ENCODE measurements around the gene USP34. TPM values are rescaled to one million over a fixed set of nuclear protein-coding genes. Genes with fewer than 3 reads are reported as not detected.
A peak's percentile ranks its signal among the peaks of the same experiment; 100 is the strongest.

The USP34 gene
- total RNA-seq, 5 donors from 2014 or later (not counting 1 experiment from before 2014, with no cell fraction given) = 118 to 193 (median 132) TPM

- H3K36me3 ChIP-seq (ENCODE audit: control insufficient read depth in 2 of 2, extremely low read depth in 1 of 2, insufficient read depth in 1 of 2, low read length in 1 of 2) = no peaks in the 10 kb centered on the region
- Mint-ChIP-seq H3K4me3 (peak overlapping the region in 2 of 3 donors; percentile 7 to 13), H3K27ac (peak overlapping the region; percentile 89 to 97), H3K4me1 (peaks cover 70 to 75% (median 74%) of the 10 kb centered on the region in 3 donors), H3K9me3 (no peaks in the 10 kb centered on the region), H3K27me3 (no peaks in the 10 kb centered on the region), H3K36me3 (no peaks in the 10 kb centered on the region)
- no peaks in the 10 kb centered on the region for H3K27me3 ChIP-seq (replicated peaks in 1 of 2; ENCODE audit: control insufficient read depth in 2 of 2, extremely low read depth in 1 of 2, insufficient read depth in 2 of 2, low read length in 1 of 2)
- ATAC-seq (replicated peaks in 1 of 4) = peak; percentile 88 to 89 (median 88)
- peak overlapping the region; percentile 69 for H3K27ac ChIP-seq (ENCODE audit: low read length)
- 20% methylated on average over 1 of the region's 6 CpGs for WGBS (ENCODE audit: insufficient coverage)
- peak; percentile 52 to 83 (median 72) for DNase-seq
- H3K4me1 ChIP-seq (ENCODE audit: control insufficient read depth in 1 of 2, extremely low read depth in 1 of 2, insufficient read depth in 2 of 2, low read length in 2 of 2) = peaks cover 4 to 40% of the 10 kb centered on the region in 2 experiments
- no peaks in the 10 kb centered on the region for H3K9me3 ChIP-seq
- no peak overlapping the region for H3K4me3 ChIP-seq (ENCODE audit: control insufficient read depth in 1 of 2, extremely low read depth in 1 of 2, low read length in 1 of 2)
- ChIA-PET POLR2A (interaction anchor here (0.5 to 1.0 kb wide), 5 partner anchors 9 to 20 kb away, joined by 3 to 9 read pairs (median 3); no protein-coding TSS in a partner anchor), CTCF (interaction anchor here (0.6 to 2.1 kb wide), 23 partner anchors 8 to 364 kb away, joined by 3 to 10 read pairs (median 4); no protein-coding TSS in a partner anchor)
Observed at GRCh38 chr2:61426267-61426897, 44.5 kb downstream of the USP34 start.

DNA sequence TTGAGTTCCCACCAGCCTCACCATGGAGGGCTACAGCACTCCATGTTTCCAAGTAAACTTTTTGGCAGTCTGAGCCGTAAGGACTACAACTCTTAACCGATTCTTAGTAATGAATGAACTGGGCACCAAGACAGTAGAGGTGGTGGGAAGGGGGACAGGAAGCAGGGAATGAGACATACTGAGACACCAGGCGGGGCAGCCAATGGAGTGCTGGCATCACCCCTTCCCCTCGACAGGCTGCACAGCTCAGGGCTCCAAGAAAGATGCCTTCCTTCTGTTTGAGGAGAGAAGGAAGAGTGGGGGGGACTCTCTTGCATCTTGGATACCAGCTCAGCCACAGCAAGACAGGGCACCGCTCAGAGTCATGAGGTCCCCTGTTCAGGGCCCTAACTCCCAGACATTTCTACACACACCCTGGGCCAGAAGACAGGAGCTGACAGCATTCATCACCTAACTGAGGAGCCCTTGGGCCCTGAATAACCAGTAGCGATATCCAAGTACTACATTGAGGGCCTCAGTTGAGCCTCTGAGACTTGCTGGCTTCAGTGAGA lies 45.2 kb downstream of the USP34 start:
- Histone ChIP-seq H3K36me3 (ENCODE audit: control insufficient read depth in 2 of 2, extremely low read depth in 1 of 2, insufficient read depth in 1 of 2, low read length in 1 of 2) (no peaks in the 10 kb centered on the region), H3K9me3 (no peaks in the 10 kb centered on the region), H3K27ac (ENCODE audit: low read length) (peak overlapping the region; percentile 69), H3K27me3 (replicated peaks in 1 of 2; ENCODE audit: control insufficient read depth in 2 of 2, extremely low read depth in 1 of 2, insufficient read depth in 2 of 2, low read length in 1 of 2) (no peaks in the 10 kb centered on the region), H3K4me1 (ENCODE audit: control insufficient read depth in 1 of 2, extremely low read depth in 1 of 2, insufficient read depth in 2 of 2, low read length in 2 of 2) (peaks cover 9 to 45% of the 10 kb centered on the region in 2 experiments), H3K4me3 (ENCODE audit: control insufficient read depth in 1 of 2, extremely low read depth in 1 of 2, low read length in 1 of 2) (peak overlapping the region in 1 of 2 donors; percentile 5)
- no peaks in the 10 kb centered on the region for H3K9me3 Mint-ChIP-seq
- peak; percentile 10 to 25 (median 14) for ATAC-seq (replicated peaks in 1 of 4)
- whole genome bisulfite sequencing (ENCODE audit: insufficient coverage) = 100% methylated on average over 2 of the region's 6 CpGs
- H3K4me3 Mint-ChIP-seq = peak overlapping the region in 2 of 3 donors; percentile 59 to 61
- DNase-seq = peak in 2 of 35 experiments; percentile 11 to 17
- H3K27me3 Mint-ChIP-seq = no peaks in the 10 kb centered on the region
- ChIA-PET POLR2A (interaction anchor here (0.5 to 1.0 kb wide), 7 partner anchors 10 to 82 kb away, joined by 3 to 9 read pairs (median 3); no protein-coding TSS in a partner anchor), CTCF (interaction anchor here (0.6 to 2.1 kb wide), 22 partner anchors 7 to 427 kb away, joined by 3 to 10 read pairs (median 4); no protein-coding TSS in a partner anchor)
- H3K4me1 Mint-ChIP-seq = peaks cover 73 to 77% (median 76%) of the 10 kb centered on the region in 3 donors
- peak overlapping the region; percentile 89 to 97 for H3K27ac Mint-ChIP-seq
- H3K36me3 Mint-ChIP-seq = no peaks in the 10 kb centered on the region

GRCh38 chr2:61423714-61424113 lies 47.2 kb downstream of the USP34 start:
- Histone ChIP-seq H3K27ac (ENCODE audit: low read length) (no peak overlapping the region), H3K36me3 (ENCODE audit: control insufficient read depth in 2 of 2, extremely low read depth in 1 of 2, insufficient read depth in 1 of 2, low read length in 1 of 2) (no peaks in the 10 kb centered on the region), H3K9me3 (no peaks in the 10 kb centered on the region), H3K4me1 (ENCODE audit: control insufficient read depth in 1 of 2, extremely low read depth in 1 of 2, insufficient read depth in 2 of 2, low read length in 2 of 2) (peaks cover 18 to 49% of the 10 kb centered on the region in 2 experiments), H3K4me3 (ENCODE audit: control insufficient read depth in 1 of 2, extremely low read depth in 1 of 2, low read length in 1 of 2) (no peak overlapping the region), H3K27me3 (replicated peaks in 1 of 2; ENCODE audit: control insufficient read depth in 2 of 2, extremely low read depth in 1 of 2, insufficient read depth in 2 of 2, low read length in 1 of 2) (no peaks in the 10 kb centered on the region)
- ChIA-PET POLR2A (interaction anchor here (0.6 kb wide), 2 partner anchors 93 to 115 kb away, joined by 4 read pairs; no protein-coding TSS in a partner anchor), CTCF (no interaction called here)
- WGBS (ENCODE audit: insufficient coverage) = no CpG with 5 or more reads among the region's 3 CpGs
- Mint-ChIP-seq H3K27ac (peak overlapping the region in 1 of 2 donors; percentile 75), H3K4me1 (peaks cover 85 to 88% (median 86%) of the 10 kb centered on the region in 3 donors), H3K36me3 (no peaks in the 10 kb centered on the region), H3K9me3 (no peaks in the 10 kb centered on the region), H3K4me3 (no peak overlapping the region), H3K27me3 (no peaks in the 10 kb centered on the region)
- ATAC-seq (replicated peaks in 1 of 4) = no peak
- no peak for DNase-seq

- peak in 1 of 4 experiments; percentile 14 for ATAC-seq (replicated peaks in 1 of 4)
- no CpG with 5 or more reads among the region's 9 CpGs for WGBS (ENCODE audit: insufficient coverage)
- peak in 25 of 35 experiments; percentile 14 to 54 (median 36) for DNase-seq
- H3K4me3 Mint-ChIP-seq = peak overlapping the region in 1 of 3 donors; percentile 32
- no peaks in the 10 kb centered on the region for H3K27me3 ChIP-seq (replicated peaks in 1 of 2; ENCODE audit: control insufficient read depth in 2 of 2, extremely low read depth in 1 of 2, insufficient read depth in 2 of 2, low read length in 1 of 2)
- ChIA-PET POLR2A (interaction anchor here in 1 of 2 donors (0.5 to 1.7 kb wide), 2 partner anchors 116 to 806 kb away, joined by 3 to 4 read pairs; partner anchors contain the start of gene XPO1), CTCF (interaction anchor here in 1 of 2 donors (0.6 to 0.7 kb wide), 2 partner anchors 20 to 116 kb away, joined by 3 to 5 read pairs; no protein-coding TSS in a partner anchor)
- H3K27ac ChIP-seq (ENCODE audit: low read length) = no peak overlapping the region
- no peaks in the 10 kb centered on the region for H3K9me3 ChIP-seq
- H3K4me1 ChIP-seq (ENCODE audit: control insufficient read depth in 1 of 2, extremely low read depth in 1 of 2, insufficient read depth in 2 of 2, low read length in 2 of 2) = peaks cover 18 to 47% of the 10 kb centered on the region in 2 experiments
- H3K36me3 Mint-ChIP-seq = peaks cover 4% of the 10 kb centered on the region
- no peaks in the 10 kb centered on the region for H3K27me3 Mint-ChIP-seq
- peak overlapping the region; percentile 23 to 44 for H3K27ac Mint-ChIP-seq
- peaks cover 66 to 76% (median 74%) of the 10 kb centered on the region in 3 donors for H3K4me1 Mint-ChIP-seq
- H3K9me3 Mint-ChIP-seq = no peaks in the 10 kb centered on the region
- H3K4me3 ChIP-seq (ENCODE audit: control insufficient read depth in 1 of 2, extremely low read depth in 1 of 2, low read length in 1 of 2) = no peak overlapping the region
- peaks cover 0 to 4% of the 10 kb centered on the region in 2 donors for H3K36me3 ChIP-seq (ENCODE audit: control insufficient read depth in 2 of 2, extremely low read depth in 1 of 2, insufficient read depth in 1 of 2, low read length in 1 of 2)
Observed at GRCh38 chr2:61421611-61422010, 49.3 kb downstream of the USP34 start.

GRCh38 chr2:61420991-61421544 lies 49.8 kb downstream of the USP34 start:
- WGBS (ENCODE audit: insufficient coverage) = no CpG with 5 or more reads among the region's 3 CpGs
- Histone ChIP-seq H3K36me3 (ENCODE audit: control insufficient read depth in 2 of 2, extremely low read depth in 1 of 2, insufficient read depth in 1 of 2, low read length in 1 of 2) (peaks cover 0 to 4% of the 10 kb centered on the region in 2 donors), H3K9me3 (no peaks in the 10 kb centered on the region), H3K27ac (ENCODE audit: low read length) (no peak overlapping the region), H3K27me3 (replicated peaks in 1 of 2; ENCODE audit: control insufficient read depth in 2 of 2, extremely low read depth in 1 of 2, insufficient read depth in 2 of 2, low read length in 1 of 2) (no peaks in the 10 kb centered on the region), H3K4me3 (ENCODE audit: control insufficient read depth in 1 of 2, extremely low read depth in 1 of 2, low read length in 1 of 2) (no peak overlapping the region), H3K4me1 (ENCODE audit: control insufficient read depth in 1 of 2, extremely low read depth in 1 of 2, insufficient read depth in 2 of 2, low read length in 2 of 2) (peaks cover 16 to 42% of the 10 kb centered on the region in 2 experiments)
- Mint-ChIP-seq H3K36me3 (peaks cover 4% of the 10 kb centered on the region), H3K4me1 (peaks cover 60 to 72% (median 69%) of the 10 kb centered on the region in 3 donors), H3K27me3 (no peaks in the 10 kb centered on the region), H3K27ac (peak overlapping the region; percentile 60 to 64), H3K4me3 (peak overlapping the region in 2 of 3 donors; percentile 25 to 32), H3K9me3 (no peaks in the 10 kb centered on the region)
- DNase-seq (no peak), ATAC-seq (replicated peaks in 1 of 4) (no peak)
- CTCF ChIA-PET = interaction anchor here (0.5 to 0.7 kb wide), 4 partner anchors 16 to 116 kb away, joined by 3 to 10 read pairs (median 4); no protein-coding TSS in a partner anchor
- POLR2A ChIA-PET = interaction anchor here (0.6 to 1.7 kb wide), 6 partner anchors 43 to 427 kb away, joined by 3 to 8 read pairs (median 4); partner anchors contain the start of gene XPO1 (in 1 of the 2)

DNA sequence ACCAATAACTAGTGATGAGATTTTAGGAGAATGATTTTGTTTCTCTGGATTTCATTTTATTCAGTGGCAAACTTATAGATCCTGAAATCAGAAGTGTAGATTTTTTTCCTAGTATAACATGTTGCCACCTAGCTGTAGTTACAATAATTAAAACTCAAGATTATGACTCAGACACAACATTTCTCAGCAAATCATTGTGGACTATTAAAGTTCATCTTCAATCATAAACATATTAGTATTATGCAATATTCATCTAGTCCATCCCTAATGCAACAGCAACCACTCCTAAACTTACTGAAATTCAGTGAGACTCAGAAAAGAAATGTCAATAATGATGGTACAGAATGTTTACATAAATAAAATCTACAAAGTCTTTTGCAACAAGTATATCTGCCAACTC lies 51.3 kb downstream of the USP34 start:
- no peaks in the 10 kb centered on the region for H3K27me3 ChIP-seq (replicated peaks in 1 of 2; ENCODE audit: control insufficient read depth in 2 of 2, extremely low read depth in 1 of 2, insufficient read depth in 2 of 2, low read length in 1 of 2)
- H3K9me3 ChIP-seq = no peaks in the 10 kb centered on the region
- peaks cover 0 to 4% of the 10 kb centered on the region in 2 donors for H3K36me3 ChIP-seq (ENCODE audit: control insufficient read depth in 2 of 2, extremely low read depth in 1 of 2, insufficient read depth in 1 of 2, low read length in 1 of 2)
- peaks cover 4% of the 10 kb centered on the region for H3K36me3 Mint-ChIP-seq
- H3K27me3 Mint-ChIP-seq = no peaks in the 10 kb centered on the region
- H3K4me3 ChIP-seq (ENCODE audit: control insufficient read depth in 1 of 2, extremely low read depth in 1 of 2, low read length in 1 of 2) = no peak overlapping the region
- H3K27ac Mint-ChIP-seq = peak overlapping the region; percentile 49 to 58
- H3K9me3 Mint-ChIP-seq = no peaks in the 10 kb centered on the region
- no peak overlapping the region for H3K4me3 Mint-ChIP-seq
- ChIA-PET CTCF (interaction anchor here in 1 of 2 donors (0.6 kb wide), 1 partner anchor 28 kb away, joined by 3 read pairs; no protein-coding TSS in a partner anchor), POLR2A (interaction anchor here in 1 of 2 donors (0.6 to 1.7 kb wide), 3 partner anchors 40 to 1429 kb away, joined by 4 to 11 read pairs (median 4); partner anchors contain the start of gene XPO1)
- peaks cover 56 to 70% (median 62%) of the 10 kb centered on the region in 3 donors for H3K4me1 Mint-ChIP-seq
- no peak overlapping the region for H3K27ac ChIP-seq (ENCODE audit: low read length)
- DNase-seq (no peak), ATAC-seq (replicated peaks in 1 of 4) (peak in 1 of 4 experiments; percentile 29)
- H3K4me1 ChIP-seq (ENCODE audit: control insufficient read depth in 1 of 2, extremely low read depth in 1 of 2, insufficient read depth in 2 of 2, low read length in 2 of 2) = peaks cover 16 to 27% of the 10 kb centered on the region in 2 experiments

Data from T-cell (primary cell).